ENCODE data around the gene SRSF5.

DNA sequence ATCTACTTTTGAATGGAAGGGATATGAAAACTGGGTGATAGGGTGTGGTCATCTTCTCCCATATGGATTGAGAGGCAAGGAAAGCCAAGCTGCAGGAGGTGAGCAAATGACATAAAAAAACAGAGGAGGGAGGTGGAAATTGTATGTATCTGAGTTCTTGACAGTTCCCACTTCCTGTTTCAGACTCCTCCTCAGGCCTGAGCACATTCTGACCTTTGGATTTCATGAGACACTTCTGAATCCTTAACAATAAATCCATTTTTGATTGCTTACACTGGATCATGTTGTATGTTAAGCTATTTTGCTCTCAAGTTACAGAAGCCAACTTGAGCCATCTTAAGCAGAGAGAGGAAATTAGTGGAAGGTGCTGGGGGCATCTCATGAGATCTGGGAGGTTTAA, 11.6 kb upstream of the SRSF5 start:
- TF ChIP-seq CTCF (IDR thresholded peaks at IDR 0.05) (no peak), EZH2 (IDR thresholded peaks at IDR 0.05; ENCODE audit: borderline replicate concordance, insufficient read depth, low read depth, low read length, poor library complexity, severe bottlenecking) (no peak)
